Uterus (tissue), 2 donors: Measurements from ENCODE around the gene GLS.

Source experiments
- POLR2A ChIP-seq, 2 donors: fragments of 450-650 bp; IDR thresholded peaks; one replicate each; pipeline ENCODE4 v1.6.1; 2016; ENCODE audit warnings: antibody characterized with exemption in 2 of 2, mild to moderate bottlenecking in 1 of 2, moderate library complexity in 1 of 2
- TF ChIP-seq, protein P1 (sequence below), 4 experiments: fragments of 200-600 bp in 2 of 4; fragments of 450-650 bp in 2 of 4; sonication (generic) in 2 of 4; IDR thresholded peaks; one replicate each; pipeline ENCODE4 v1.5.1; 2016 to 2019; ENCODE audit warnings: antibody characterized with exemption in 4 of 4, mild to moderate bottlenecking in 2 of 4, moderate library complexity in 1 of 4

DNA sequence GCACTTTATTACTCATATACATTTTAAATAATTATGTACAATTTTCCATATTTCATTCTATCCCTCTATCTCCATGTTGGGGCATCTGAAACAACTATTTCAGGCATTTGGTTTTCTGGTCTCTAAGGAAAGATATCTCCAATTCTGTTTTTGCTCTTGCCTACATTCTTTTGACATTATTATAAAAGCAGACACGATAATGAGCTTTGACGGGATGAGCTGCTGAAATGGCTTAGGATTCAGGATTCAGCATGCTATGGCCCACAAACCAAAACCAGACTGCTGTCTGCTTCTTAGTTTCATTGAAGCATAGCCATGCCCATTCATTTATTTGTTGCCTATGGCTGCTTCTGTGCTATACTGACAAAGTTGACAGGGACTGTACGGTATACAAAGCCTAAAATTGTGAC lies 42.7 kb upstream of the GLS start:
- TF ChIP-seq, protein P1, sequence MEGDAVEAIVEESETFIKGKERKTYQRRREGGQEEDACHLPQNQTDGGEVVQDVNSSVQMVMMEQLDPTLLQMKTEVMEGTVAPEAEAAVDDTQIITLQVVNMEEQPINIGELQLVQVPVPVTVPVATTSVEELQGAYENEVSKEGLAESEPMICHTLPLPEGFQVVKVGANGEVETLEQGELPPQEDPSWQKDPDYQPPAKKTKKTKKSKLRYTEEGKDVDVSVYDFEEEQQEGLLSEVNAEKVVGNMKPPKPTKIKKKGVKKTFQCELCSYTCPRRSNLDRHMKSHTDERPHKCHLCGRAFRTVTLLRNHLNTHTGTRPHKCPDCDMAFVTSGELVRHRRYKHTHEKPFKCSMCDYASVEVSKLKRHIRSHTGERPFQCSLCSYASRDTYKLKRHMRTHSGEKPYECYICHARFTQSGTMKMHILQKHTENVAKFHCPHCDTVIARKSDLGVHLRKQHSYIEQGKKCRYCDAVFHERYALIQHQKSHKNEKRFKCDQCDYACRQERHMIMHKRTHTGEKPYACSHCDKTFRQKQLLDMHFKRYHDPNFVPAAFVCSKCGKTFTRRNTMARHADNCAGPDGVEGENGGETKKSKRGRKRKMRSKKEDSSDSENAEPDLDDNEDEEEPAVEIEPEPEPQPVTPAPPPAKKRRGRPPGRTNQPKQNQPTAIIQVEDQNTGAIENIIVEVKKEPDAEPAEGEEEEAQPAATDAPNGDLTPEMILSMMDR (IDR thresholded peaks at IDR 0.05): no peak
- TF ChIP-seq POLR2A (IDR thresholded peaks at IDR 0.05): no peak
